C4-2B (cell line): Measurements from ENCODE around the gene CCDC188.

Experiments
- H3K27ac ChIP-seq: fragments of 450-650 bp; 2 replicates; pipeline ENCODE4 v1.5.1; 2017
- CTCF ChIP-seq: fragments of 450-650 bp; conservative IDR thresholded peaks from 2 replicates; pipeline ENCODE4 v1.5.1; 2017; ENCODE audit warnings: mild to moderate bottlenecking
- ZFX ChIP-seq: fragments of 450-650 bp; IDR thresholded peaks from 2 replicates; pipeline ENCODE4 v1.6.1; 2017

The CCDC188 gene

DNA sequence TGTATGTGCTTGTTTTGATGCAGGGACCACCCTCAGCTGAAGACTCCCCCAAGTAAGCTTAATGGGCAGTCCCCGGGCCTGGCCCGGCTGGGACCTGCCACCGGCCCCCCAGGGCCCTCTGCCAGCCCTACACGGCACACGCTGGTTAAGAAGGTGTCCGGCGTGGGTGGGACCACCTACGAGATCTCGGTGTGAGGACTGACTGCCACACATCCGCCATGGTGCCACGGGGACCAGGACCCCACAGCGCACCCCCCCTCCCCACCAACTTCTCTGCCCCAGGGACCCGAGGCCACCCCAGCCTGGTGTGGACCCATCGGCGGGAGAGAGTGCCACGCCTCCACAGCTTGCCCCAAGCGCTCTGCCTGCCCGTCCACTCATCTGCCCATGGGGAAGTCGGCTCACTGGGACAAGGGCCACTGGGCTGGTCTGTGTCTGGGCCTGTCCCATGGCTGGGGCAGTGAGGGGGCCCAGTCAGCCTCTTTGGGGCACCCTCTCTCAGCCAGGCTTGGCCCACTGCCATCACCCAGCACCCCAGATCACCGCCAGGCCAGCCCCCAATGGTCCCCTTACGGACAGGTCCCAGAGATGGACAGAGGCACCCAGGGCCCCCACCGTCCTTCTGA lies 5.5 kb downstream of the CCDC188 start:
- H3K27ac ChIP-seq, result no peak overlapping the region
- TF ChIP-seq CTCF (no peak), ZFX (no peak)

DNA sequence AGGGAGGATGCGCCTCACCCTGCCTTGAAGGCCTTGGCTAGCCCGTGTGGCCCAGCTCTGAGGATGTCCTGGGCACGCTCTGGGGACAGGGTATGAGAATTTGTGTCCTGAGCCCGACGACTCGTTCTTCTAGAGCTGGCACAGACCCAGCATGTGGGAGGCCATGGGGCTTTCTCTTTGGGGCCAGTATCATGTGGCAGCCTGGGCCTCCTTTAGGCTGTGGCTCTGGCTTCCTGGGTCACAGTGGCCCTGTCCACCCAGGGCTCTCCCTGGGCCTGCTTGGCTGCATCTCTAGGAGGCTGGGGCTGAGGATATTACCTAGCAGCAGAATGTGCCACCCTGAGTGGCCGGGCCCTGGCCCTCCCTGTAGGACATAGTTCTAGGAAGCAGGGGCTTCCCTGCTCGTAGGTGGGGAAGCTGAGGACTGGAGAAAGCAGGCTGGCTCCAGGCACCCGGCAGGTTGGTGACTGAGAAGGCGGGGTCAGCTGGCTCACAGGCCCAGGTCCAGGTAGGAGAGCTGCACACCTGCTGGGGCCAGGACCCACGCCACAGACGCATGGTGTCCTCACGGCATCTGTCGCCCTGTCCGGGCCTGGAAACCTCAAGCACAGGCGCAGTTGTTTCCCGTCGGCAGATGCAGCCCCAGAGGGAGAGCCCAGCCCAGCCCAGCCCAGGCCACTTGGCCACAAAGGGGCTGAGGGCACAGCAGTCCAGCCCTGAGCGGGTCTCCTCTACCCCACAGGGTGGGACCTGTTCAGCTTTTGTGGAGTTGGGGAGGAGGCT lies 6.8 kb downstream of the CCDC188 start:
- TF ChIP-seq ZFX (no peak), CTCF (no peak)
- no peak overlapping the region for H3K27ac ChIP-seq

DNA sequence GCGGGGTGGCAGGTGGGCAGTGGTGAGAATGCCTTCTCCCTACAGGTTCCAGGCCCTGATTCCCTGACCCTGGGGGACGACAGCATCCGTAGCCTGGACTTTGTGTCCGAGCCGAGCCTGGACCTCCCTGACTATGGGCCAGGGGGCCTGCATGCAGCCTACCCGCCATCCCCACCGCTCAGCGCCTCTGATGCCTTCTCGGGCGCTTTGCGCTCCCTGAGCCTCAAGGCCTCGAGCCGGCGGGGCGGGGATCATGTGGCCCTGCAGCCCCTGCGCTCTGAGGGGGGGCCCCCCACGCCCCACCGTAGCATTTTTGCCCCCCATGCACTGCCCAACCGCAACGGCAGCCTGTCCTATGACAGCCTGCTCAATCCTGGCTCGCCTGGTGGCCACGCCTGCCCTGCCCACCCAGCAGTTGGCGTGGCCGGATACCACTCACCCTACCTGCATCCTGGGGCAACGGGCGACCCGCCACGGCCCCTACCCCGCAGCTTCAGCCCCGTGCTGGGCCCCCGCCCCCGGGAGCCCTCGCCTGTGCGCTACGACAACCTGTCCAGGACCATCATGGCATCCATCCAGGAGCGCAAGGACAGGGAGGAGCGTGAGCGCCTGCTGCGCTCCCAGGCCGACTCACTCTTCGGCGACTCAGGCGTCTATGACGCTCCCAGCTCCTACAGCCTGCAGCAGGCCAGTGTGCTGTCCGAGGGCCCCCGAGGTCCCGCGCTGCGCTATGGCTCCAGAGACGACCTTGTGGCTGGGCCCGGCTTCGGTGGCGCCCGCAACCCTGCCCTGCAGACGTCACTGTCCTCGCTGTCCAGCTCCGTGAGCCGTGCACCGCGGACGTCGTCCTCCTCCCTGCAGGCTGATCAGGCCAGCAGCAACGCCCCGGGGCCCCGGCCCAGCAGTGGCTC lies 7.9 kb downstream of the CCDC188 start:
- no peak for TF ChIP-seq CTCF
- TF ChIP-seq ZFX, result no peak

DNA sequence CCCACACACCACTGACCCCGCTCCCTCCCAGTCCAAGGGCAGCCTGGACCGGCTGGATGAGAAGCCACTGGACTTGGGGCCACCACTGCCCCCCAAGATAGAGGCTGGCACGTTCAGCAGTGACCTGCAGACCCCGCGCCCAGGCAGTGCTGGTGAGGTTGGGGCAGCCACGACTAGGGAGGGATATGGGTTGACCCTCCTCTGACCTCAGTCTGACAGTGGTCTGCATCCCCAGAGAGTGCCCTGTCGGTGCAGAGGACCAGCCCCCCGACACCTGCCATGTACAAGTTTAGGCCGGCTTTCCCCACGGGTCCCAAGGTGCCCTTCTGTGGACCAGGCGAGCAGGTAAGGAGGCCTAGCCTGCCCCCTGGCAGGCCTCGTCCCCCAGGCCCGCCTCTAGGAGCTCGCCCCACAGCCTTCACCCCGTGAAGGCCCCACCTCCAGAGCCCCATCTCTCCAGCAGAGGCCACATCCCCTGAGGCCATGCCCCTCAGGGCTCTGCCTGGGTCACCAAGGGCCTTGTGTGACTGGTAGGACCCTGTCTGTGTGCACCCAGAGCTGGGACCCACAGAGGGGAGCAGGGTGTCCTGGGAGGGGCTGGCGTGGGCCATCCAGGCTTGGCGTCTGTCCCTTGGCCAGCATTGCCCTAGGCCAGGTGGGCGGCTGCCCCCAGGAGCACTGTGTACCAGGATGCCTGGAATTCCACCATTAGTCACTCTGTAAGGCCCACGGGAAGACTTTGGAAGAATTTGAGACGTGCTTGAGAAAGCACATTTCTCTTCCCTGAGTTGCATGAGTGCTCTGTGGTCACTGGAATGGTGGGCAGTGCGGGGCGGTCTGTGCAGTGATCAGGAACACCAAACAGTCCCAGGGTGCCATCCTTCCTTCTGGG lies 9.4 kb downstream of the CCDC188 start:
- H3K27ac ChIP-seq, result no peak overlapping the region
- TF ChIP-seq CTCF (no peak), ZFX (no peak)

More for the DNA sequence above, 7.9 kb downstream of the CCDC188 start:
- no peak overlapping the region for H3K27ac ChIP-seq

DNA sequence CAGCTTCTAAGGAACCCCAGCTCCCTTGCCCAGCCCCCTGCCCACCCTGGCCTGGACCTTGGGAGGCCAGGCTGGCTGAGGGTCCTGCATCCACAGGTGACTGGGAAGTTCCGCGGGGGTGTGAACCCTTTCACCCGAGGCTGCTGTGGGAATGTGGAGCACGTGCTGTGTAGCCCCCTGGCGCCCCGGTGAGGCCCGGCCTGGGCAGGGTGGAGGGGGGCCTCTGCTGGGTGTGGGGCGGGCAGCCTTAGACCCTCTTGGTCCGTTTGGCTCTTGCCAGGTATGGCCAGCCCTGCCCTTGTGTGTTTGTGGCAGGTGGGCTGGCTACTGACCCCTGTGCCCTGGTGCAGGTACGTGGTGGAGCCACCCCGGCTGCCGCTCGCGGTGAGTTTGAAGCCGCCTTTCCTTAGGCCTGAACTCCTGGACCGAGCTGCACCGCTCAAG lies 10.3 kb downstream of the CCDC188 start:
- TF ChIP-seq ZFX (no peak), CTCF (no peak)
- no peak overlapping the region for H3K27ac ChIP-seq

DNA sequence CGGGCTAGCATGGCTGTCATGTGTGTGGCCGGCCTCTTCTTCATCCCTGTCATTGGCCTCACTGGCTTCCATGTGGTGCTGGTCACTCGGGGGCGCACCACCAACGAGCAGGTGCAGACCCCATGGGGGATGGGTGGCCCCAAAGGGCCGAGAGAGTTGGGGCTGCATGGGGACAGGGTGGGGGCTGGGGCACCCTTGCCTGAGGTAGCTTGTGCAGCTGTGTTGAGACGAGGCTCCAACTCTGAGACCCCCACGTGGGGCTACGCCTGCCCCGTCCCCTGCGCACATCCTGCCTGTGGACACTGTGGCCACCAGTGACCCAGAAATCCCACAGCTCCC lies 10.8 kb downstream of the CCDC188 start:
- TF ChIP-seq ZFX (no peak), CTCF (no peak)
- H3K27ac ChIP-seq, result no peak overlapping the region
